ENCODE results near the gene SRD5A3. TPM values are rescaled to one million over a fixed set of nuclear protein-coding genes. Genes with fewer than 3 reads are reported as not detected.

SRD5A3 gene
- 7.9 and 13.4 TPM in 2 replicates for total RNA-seq (2014; rRNA removed; shearing (Covaris generic))

DNA sequence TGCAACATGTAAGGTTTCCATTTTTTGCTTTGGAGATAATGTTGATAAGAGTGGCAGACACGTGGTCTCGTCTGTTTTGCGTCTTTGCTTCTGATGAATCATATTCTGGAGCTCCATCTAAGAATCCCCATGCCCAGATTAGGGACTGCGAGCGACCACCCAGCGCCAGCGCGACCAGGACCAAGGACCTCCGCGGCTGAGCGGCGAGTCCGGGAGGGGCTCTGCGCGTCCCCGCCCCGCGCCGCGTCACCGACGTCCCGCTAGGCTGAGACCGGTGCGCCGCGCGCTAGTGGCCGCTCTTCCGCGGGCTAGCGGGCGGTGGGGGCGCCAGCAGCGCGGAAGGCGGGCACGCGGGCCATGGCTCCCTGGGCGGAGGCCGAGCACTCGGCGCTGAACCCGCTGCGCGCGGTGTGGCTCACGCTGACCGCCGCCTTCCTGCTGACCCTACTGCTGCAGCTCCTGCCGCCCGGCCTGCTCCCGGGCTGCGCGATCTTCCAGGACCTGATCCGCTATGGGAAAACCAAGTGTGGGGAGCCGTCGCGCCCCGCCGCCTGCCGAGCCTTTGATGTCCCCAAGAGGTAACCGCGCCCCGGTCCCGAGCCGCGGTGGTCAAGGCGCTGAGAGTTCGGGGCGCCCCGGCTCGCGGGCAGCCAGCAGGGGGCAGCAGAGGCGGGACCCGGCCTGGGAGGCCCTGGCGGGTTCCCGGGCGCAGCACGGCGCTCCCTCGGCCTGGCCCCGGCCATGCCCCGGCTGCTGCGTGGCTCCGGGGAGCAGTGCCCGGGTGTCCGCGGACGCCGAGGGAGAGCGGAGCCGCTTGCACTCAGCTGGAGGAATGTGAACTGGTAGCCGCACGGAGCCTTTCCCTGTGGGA lies at the start of gene SRD5A3:
SRD5A3 (plus strand) TSS at position 263 of the 871 bp plus-strand sequence; CDS start at position 358, 95 bp downstream.
- in situ Hi-C loops (cut with HindIII; ENCODE audit: low sequenced_read_pairs): no loop called here

GRCh38 chr4:55297346-55297745 lies 48.7 kb upstream of the SRD5A3 start:
- no peak for DNase-seq (ENCODE audit: low spot score)
- in situ Hi-C loops (cut with HindIII; ENCODE audit: low sequenced_read_pairs): no loop called here

More for the DNA sequence above, at the start of gene SRD5A3:
- DNase-seq (ENCODE audit: low spot score): peak; percentile 77

GRCh38 chr4:55303760-55304165 lies 42.3 kb upstream of the SRD5A3 start:
- no peak for DNase-seq (ENCODE audit: low spot score)
- in situ Hi-C loops (cut with HindIII; ENCODE audit: low sequenced_read_pairs): no loop called here

- no peak for DNase-seq (ENCODE audit: low spot score)
- in situ Hi-C loops (cut with HindIII; ENCODE audit: low sequenced_read_pairs): no loop called here
Measured at GRCh38 chr4:55304303-55304702, 41.7 kb upstream of the SRD5A3 start.

DNA sequence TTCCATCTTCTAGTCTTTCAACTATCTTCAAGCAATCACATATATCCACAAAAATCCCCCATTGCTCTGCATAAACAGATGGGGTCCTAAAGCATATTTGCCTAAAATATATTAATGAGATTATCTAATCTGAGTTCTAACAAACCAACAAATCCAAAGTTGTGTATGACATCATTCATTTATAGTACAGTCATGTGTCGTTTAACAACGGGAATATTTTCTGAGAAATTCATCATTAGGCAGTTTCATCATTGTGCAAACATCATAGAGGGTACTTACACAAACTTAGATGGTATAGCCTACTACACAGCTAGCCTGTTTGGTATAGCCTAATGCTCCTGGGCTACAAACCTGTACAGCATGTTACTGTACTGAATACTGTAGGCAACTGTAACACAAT lies 38.0 kb upstream of the SRD5A3 start:
- no peak for DNase-seq (ENCODE audit: low spot score)
- in situ Hi-C loops (cut with HindIII; ENCODE audit: low sequenced_read_pairs): no loop called here

- no peak for DNase-seq (ENCODE audit: low spot score)
- in situ Hi-C loops (cut with HindIII; ENCODE audit: low sequenced_read_pairs): no loop called here
Measured at GRCh38 chr4:55311792-55312488, 34.1 kb upstream of the SRD5A3 start.

- peak; percentile 15 for DNase-seq (ENCODE audit: low spot score)
- in situ Hi-C loops (cut with HindIII; ENCODE audit: low sequenced_read_pairs): no loop called here
Measured at GRCh38 chr4:55312489-55313101, 33.4 kb upstream of the SRD5A3 start.

- in situ Hi-C loops (cut with HindIII; ENCODE audit: low sequenced_read_pairs): no loop called here
- DNase-seq (ENCODE audit: low spot score): no peak
Measured at GRCh38 chr4:55314141-55314820, 31.8 kb upstream of the SRD5A3 start.

- in situ Hi-C loops (cut with HindIII; ENCODE audit: low sequenced_read_pairs): no loop called here
- DNase-seq (ENCODE audit: low spot score): no peak
Measured at GRCh38 chr4:55318175-55319129, 27.6 kb upstream of the SRD5A3 start.

DNA sequence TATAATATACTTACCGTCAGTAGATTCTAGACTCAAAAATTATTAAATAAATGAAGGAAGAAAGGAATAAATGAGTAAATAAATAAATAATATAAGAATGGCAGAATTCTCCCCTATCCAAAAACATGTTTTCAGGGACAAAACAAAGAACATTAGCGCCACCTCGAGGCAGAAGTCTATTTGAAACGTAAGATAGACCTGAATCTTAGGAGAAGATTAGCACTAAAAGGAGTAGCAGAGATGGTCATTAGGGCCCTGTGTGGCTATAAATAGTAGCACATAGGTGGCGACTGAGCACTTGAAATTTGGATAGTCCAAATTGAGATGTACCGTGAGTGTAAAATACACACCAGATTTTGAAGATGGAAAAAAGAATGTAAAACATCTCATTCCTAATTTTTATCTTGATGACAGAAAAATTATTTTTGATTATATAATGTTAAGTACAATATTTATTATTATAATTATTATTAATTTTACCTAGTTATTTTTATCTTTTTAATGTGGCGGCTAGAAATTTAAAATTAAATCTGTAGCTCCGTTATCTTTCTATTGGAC lies 24.3 kb upstream of the SRD5A3 start:
- DNase-seq (ENCODE audit: low spot score): peak; percentile 46
- in situ Hi-C loops (cut with HindIII; ENCODE audit: low sequenced_read_pairs): no loop called here

- in situ Hi-C loops (cut with HindIII; ENCODE audit: low sequenced_read_pairs): no loop called here
- DNase-seq (ENCODE audit: low spot score): no peak
Measured at GRCh38 chr4:55323375-55323774, 22.7 kb upstream of the SRD5A3 start.

GRCh38 chr4:55326629-55327028 lies 19.4 kb upstream of the SRD5A3 start:
- no peak for DNase-seq (ENCODE audit: low spot score)
- in situ Hi-C loops (cut with HindIII; ENCODE audit: low sequenced_read_pairs): no loop called here

DNA sequence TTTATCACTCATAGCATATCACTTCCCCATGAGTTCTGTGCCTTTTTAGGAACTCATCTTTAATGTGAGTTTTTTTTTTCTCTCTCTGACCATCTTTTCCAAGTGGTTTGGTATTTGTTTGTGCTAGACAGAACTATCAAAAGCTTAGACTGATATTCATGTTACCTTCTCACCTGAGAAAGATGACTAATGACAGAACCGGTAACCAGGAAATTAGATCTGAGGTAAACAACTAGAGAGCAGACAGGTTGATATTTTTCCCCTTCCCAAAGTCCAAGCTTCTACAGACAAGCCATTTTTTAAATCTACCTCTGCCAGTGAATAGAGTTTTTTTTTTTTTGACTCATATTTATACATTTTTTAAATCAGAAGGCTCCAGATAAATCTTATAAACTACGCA lies 17.0 kb upstream of the SRD5A3 start:
- no peak for DNase-seq (ENCODE audit: low spot score)
- in situ Hi-C loops (cut with HindIII; ENCODE audit: low sequenced_read_pairs): no loop called here

DNA sequence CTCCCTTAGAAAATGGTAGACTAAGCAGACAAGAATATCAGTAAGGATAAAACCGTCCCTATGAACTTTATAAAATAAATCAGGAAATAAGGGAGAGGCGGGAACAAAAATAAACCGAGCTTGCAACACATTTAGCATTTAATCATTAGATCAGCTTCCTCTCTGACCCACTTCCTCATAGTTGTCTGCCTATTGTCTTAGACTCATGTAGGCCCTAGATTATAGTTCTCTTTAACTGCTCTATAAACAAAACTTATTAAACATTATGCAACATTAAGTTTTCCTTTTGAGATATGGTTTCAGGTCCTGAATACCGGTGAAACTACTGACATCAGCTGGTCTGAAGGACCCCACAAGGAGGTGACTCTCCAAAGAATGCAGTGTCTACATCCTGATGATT lies 15.8 kb upstream of the SRD5A3 start:
- in situ Hi-C loops (cut with HindIII; ENCODE audit: low sequenced_read_pairs): no loop called here
- no peak for DNase-seq (ENCODE audit: low spot score)

DNA sequence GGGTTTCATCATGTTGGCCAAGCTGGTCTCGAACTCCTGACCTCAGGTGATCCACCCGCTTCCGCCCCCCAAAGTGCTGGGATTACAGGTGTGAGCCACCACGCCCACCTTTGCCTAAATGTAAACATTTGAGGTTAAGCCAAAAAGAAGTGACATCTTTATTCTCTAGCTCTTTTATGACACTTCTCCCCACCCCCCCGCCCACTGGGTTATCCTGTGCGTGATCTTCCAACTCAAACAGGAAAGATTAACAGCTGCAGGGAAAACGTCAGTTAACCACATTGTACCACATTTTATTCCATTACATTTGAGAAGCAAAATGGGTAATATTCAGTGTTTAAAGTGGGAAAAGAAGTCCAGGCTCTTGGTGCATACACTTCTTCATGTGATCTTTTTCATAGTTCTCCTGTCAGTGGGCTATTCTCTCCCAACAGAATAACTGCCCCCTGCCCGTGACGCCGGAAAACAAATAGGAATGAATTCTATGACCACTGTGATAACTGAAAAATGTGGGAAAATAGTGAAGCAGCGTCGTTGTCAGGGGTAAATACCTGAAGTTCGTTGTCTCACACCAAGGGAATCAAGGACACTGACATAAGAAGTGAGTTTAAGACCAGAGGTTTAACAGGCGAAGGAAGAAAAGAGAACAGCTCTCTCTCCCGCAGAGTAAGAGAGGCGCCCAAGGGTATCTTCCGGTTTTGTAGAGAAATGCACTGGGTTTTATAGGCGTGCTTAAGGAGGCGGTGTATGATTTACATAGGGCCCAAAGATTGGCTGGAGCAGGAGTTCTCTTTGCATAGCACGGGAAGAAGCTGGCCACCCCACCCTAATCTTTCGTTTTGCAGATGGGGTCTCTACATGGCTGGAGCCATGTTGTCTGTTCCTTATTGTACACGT lies 9.7 kb upstream of the SRD5A3 start:
- in situ Hi-C loops (cut with HindIII; ENCODE audit: low sequenced_read_pairs): no loop called here

GRCh38 chr4:55337944-55338343 lies 8.1 kb upstream of the SRD5A3 start:
- in situ Hi-C loops (cut with HindIII; ENCODE audit: low sequenced_read_pairs): no loop called here
- DNase-seq (ENCODE audit: low spot score): no peak

More for the DNA sequence above, 9.7 kb upstream of the SRD5A3 start:
- DNase-seq (ENCODE audit: low spot score): no peak

- no peak for DNase-seq (ENCODE audit: low spot score)
- in situ Hi-C loops (cut with HindIII; ENCODE audit: low sequenced_read_pairs): no loop called here
Measured at GRCh38 chr4:55338486-55338885, 7.6 kb upstream of the SRD5A3 start.
